ENCODE results near the gene TOP1.
A peak's percentile ranks its signal among the peaks of the same experiment; 100 is the strongest.

TOP1 gene

GRCh38 chr20:41007481-41007880, 21.1 kb upstream of the TOP1 start:
- no peak overlapping the region for H3K4me3 ChIP-seq (ENCODE audit: low read length)
- H3K9me2 ChIP-seq (replicated peaks; ENCODE audit: insufficient read depth, low read length): no peaks in the 10 kb centered on the region
- no peak overlapping the region for H3K9ac ChIP-seq (ENCODE audit: low read length)
- no peak for DNase-seq
- peaks cover 28% of the 10 kb centered on the region for H3F3A ChIP-seq (ENCODE audit: insufficient read depth, low read length)
- no peaks in the 10 kb centered on the region for H3K36me3 ChIP-seq (replicated peaks; ENCODE audit: insufficient read depth, low read length)
- no peak for TF ChIP-seq CTCF (IDR thresholded peaks at IDR 0.05; ENCODE audit: low read length)
- TF ChIP-seq EZH2phosphoT487 (IDR thresholded peaks at IDR 0.05; ENCODE audit: low read length): no peak
- no peak for TF ChIP-seq EZH2 (optimal IDR thresholded peaks at IDR 0.05; ENCODE audit: low read depth, low read length)
- no peaks in the 10 kb centered on the region for H4K20me1 ChIP-seq (ENCODE audit: insufficient read depth, low read length)
- no peak overlapping the region for H2AFZ ChIP-seq (ENCODE audit: low read length)
- H3K27ac ChIP-seq (ENCODE audit: low read length): peak overlapping the region; percentile 63; the same call in 1 of the 2 replicates
- no peak overlapping the region for H3K4me2 ChIP-seq (ENCODE audit: low read depth, low read length)
- no peaks in the 10 kb centered on the region for H3K79me2 ChIP-seq (ENCODE audit: low read length)
- no peaks in the 10 kb centered on the region for H3K9me3 ChIP-seq (replicated peaks; ENCODE audit: insufficient read depth, low read length)
- no peaks in the 10 kb centered on the region for H3K27me3 ChIP-seq (replicated peaks; ENCODE audit: insufficient read depth, low read length)
- peaks cover 53% of the 10 kb centered on the region for H3K4me1 ChIP-seq (ENCODE audit: low read length)

GRCh38 chr20:41009946-41010345, 18.7 kb upstream of the TOP1 start:
- Histone ChIP-seq H3K4me2 (ENCODE audit: low read depth, low read length) (no peak overlapping the region), H3K27me3 (replicated peaks; ENCODE audit: insufficient read depth, low read length) (no peaks in the 10 kb centered on the region), H4K20me1 (ENCODE audit: insufficient read depth, low read length) (no peaks in the 10 kb centered on the region), H3K79me2 (ENCODE audit: low read length) (no peaks in the 10 kb centered on the region), H3K9me3 (replicated peaks; ENCODE audit: insufficient read depth, low read length) (no peaks in the 10 kb centered on the region), H3K9ac (ENCODE audit: low read length) (no peak overlapping the region), H3K36me3 (replicated peaks; ENCODE audit: insufficient read depth, low read length) (no peaks in the 10 kb centered on the region), H3K4me1 (ENCODE audit: low read length) (peaks cover 50% of the 10 kb centered on the region), H2AFZ (ENCODE audit: low read length) (no peak overlapping the region), H3K27ac (ENCODE audit: low read length) (no peak overlapping the region), H3K4me3 (ENCODE audit: low read length) (no peak overlapping the region), H3F3A (ENCODE audit: insufficient read depth, low read length) (peaks cover 31% of the 10 kb centered on the region), H3K9me2 (replicated peaks; ENCODE audit: insufficient read depth, low read length) (no peaks in the 10 kb centered on the region)
- DNase-seq: no peak
- TF ChIP-seq EZH2phosphoT487 (IDR thresholded peaks at IDR 0.05; ENCODE audit: low read length) (no peak), EZH2 (optimal IDR thresholded peaks at IDR 0.05; ENCODE audit: low read depth, low read length) (no peak), CTCF (IDR thresholded peaks at IDR 0.05; ENCODE audit: low read length) (no peak)

- peaks cover 50% of the 10 kb centered on the region for H3K4me1 ChIP-seq (ENCODE audit: low read length)
- DNase-seq: peak; percentile 94
Observed at GRCh38 chr20:41011551-41012067, 17.0 kb upstream of the TOP1 start.

More at GRCh38 chr20:41011551-41012067, 17.0 kb upstream of the TOP1 start:
- TF ChIP-seq EZH2phosphoT487 (IDR thresholded peaks at IDR 0.05; ENCODE audit: low read length) (no peak), EZH2 (optimal IDR thresholded peaks at IDR 0.05; ENCODE audit: low read depth, low read length) (no peak), CTCF (IDR thresholded peaks at IDR 0.05; ENCODE audit: low read length) (no peak)
- Histone ChIP-seq H3F3A (ENCODE audit: insufficient read depth, low read length) (peaks cover 31% of the 10 kb centered on the region), H3K9me2 (replicated peaks; ENCODE audit: insufficient read depth, low read length) (no peaks in the 10 kb centered on the region), H2AFZ (ENCODE audit: low read length) (no peak overlapping the region), H3K36me3 (replicated peaks; ENCODE audit: insufficient read depth, low read length) (no peaks in the 10 kb centered on the region), H3K9me3 (replicated peaks; ENCODE audit: insufficient read depth, low read length) (no peaks in the 10 kb centered on the region), H3K79me2 (ENCODE audit: low read length) (no peaks in the 10 kb centered on the region), H3K9ac (ENCODE audit: low read length) (peak overlapping the region; percentile 38), H3K27ac (ENCODE audit: low read length) (peak overlapping the region; percentile 85), H3K4me3 (ENCODE audit: low read length) (peak overlapping the region; percentile 19), H3K27me3 (replicated peaks; ENCODE audit: insufficient read depth, low read length) (no peaks in the 10 kb centered on the region), H4K20me1 (ENCODE audit: insufficient read depth, low read length) (no peaks in the 10 kb centered on the region), H3K4me2 (ENCODE audit: low read depth, low read length) (peak overlapping the region; percentile 89)
